A549 (cell line): ENCODE data around the gene CCDC185. TPM values are rescaled to one million over a fixed set of nuclear protein-coding genes. Genes with fewer than 3 reads are reported as not detected.

Experiments used
- ATAC-seq, 2 experiments: fragments of 200-7000 bp in 1 of 2; fragments of >200 bp in 1 of 2; cut with Nextera tagmentation in 1 of 2; cut with Tn5 transposase in 1 of 2; 3 replicates each; pipeline versions ENCODE4 v1.8.0 to v1.9.1; 2018 to 2020; ENCODE audit warnings: mild to moderate bottlenecking in 1 of 2, moderate library complexity in 1 of 2
- CTCF ChIA-PET: fragments of 300-600 bp; sonication (Branson Sonifier 250); formaldehyde crosslinking; extraction: SDS; loops from one replicate; lab custom pipeline; 2021; ENCODE audit warnings: antibody characterized with exemption, inconsistent platforms; lab: Yijun Ruan, JAX
- POLR2A ChIA-PET: fragments of 350-600 bp; formaldehyde crosslinking; extraction: SDS; loops from one replicate; lab custom pipeline; 2021; ENCODE audit warnings: antibody characterized with exemption, inconsistent platforms; lab: Yijun Ruan, JAX
- DNase-seq, 2 experiments: peaks; one replicate each; pipeline versions ENCODE4 v3.0.0 to v3.0.0-alpha.2; 2011 to 2016; ENCODE audit warnings: low read depth in 1 of 2, low spot score in 1 of 2
- FAIRE-seq: peaks from 2 replicates; lab custom pipeline; 2011; peaks lifted over from hg19 to GRCh38; lab: Jason Lieb, UNC
- H3K27ac ChIP-seq, 2 experiments: fragments of >200 bp; sonication (Bioruptor Twin); formaldehyde crosslinking; 3 replicates each; pipeline ENCODE4 v1.5.1; 2016 to 2017
- H3K4me1 ChIP-seq: fragments of >200 bp; sonication (Bioruptor Twin); formaldehyde crosslinking; 3 replicates; pipeline ENCODE4 v1.6.1; 2016
- H3K4me2 ChIP-seq: fragments of >200 bp; sonication (Bioruptor Twin); formaldehyde crosslinking; 3 replicates; pipeline ENCODE4 v1.6.1; 2016
- H3K4me3 ChIP-seq: fragments of >200 bp; sonication (Bioruptor Twin); formaldehyde crosslinking; 3 replicates; pipeline ENCODE4 v1.5.1; 2016
- H3K9me3 ChIP-seq: fragments of >200 bp; sonication (Bioruptor Twin); formaldehyde crosslinking; 3 replicates; pipeline ENCODE4 v1.6.1; 2016
- ATOH8 ChIP-seq: fragments of 250-450 bp; sonication (Bioruptor Pico); IDR thresholded peaks from 2 replicates; pipeline ENCODE4 v1.5.0; 2020; ENCODE audit warnings: low read depth, mild to moderate bottlenecking, moderate library complexity
- CBX8 ChIP-seq: fragments of 200-600 bp; sonication (generic); IDR thresholded peaks from 2 replicates; pipeline ENCODE4 v1.6.1; 2016
- EP300 ChIP-seq, 2 experiments: fragments of >200 bp; sonication (Bioruptor Twin); formaldehyde crosslinking; IDR thresholded peaks; 2 replicates in 1 of 2; 3 replicates in 1 of 2; pipeline ENCODE4 v1.6.1; 2016 to 2017
- ESRRA ChIP-seq: fragments of 150-350 bp; IDR thresholded peaks from 2 replicates; pipeline ENCODE4 v1.6.1; 2014; ENCODE audit warnings: mild to moderate bottlenecking, low read length, borderline replicate concordance
- FOSB ChIP-seq: fragments of 250-450 bp; sonication (Bioruptor Pico); IDR thresholded peaks from 2 replicates; pipeline ENCODE4 v1.5.0; 2020; ENCODE audit warnings: mild to moderate bottlenecking, moderate library complexity
- FOXS1 ChIP-seq: fragments of 250-450 bp; sonication (Bioruptor Pico); IDR thresholded peaks from 2 replicates; pipeline ENCODE4 v1.5.0; 2020; ENCODE audit warnings: mild to moderate bottlenecking, moderate library complexity
- HEYL ChIP-seq: fragments of 250-450 bp; sonication (Bioruptor Pico); IDR thresholded peaks from 2 replicates; pipeline ENCODE4 v1.8.0; 2021; ENCODE audit warnings: mild to moderate bottlenecking, moderate library complexity
- HOXB13 ChIP-seq: fragments of 250-450 bp; sonication (Bioruptor Pico); IDR thresholded peaks from 2 replicates; pipeline ENCODE4 v1.5.0; 2020; ENCODE audit warnings: low read depth, mild to moderate bottlenecking, moderate library complexity
- JUN ChIP-seq, 2 experiments: fragments of >200 bp; sonication (Bioruptor Twin); formaldehyde crosslinking; IDR thresholded peaks; 2 replicates in 1 of 2; 3 replicates in 1 of 2; pipeline ENCODE4 v1.6.1; 2016 to 2017
- KDM1A ChIP-seq: fragments of 200-600 bp; sonication (generic); IDR thresholded peaks from 2 replicates; pipeline ENCODE4 v1.6.1; 2016; ENCODE audit warnings: low read depth, mild to moderate bottlenecking
- KDM5A ChIP-seq: fragments of 200-600 bp; sonication (generic); IDR thresholded peaks from 2 replicates; pipeline ENCODE4 v1.6.1; 2016; ENCODE audit warnings: antibody characterized with exemption, mild to moderate bottlenecking
- MAFK ChIP-seq: fragments of 450-650 bp; IDR thresholded peaks from 2 replicates; pipeline ENCODE4 v1.6.1; 2014; ENCODE audit not compliant: partially characterized antibody
- MAX ChIP-seq: IDR thresholded peaks from 2 replicates; pipeline ENCODE4 v1.6.1; 2012
- MYC ChIP-seq: IDR thresholded peaks from 2 replicates; pipeline ENCODE4 v1.6.1; 2012; ENCODE audit warnings: mild to moderate bottlenecking, inconsistent platforms, low read length, improper control_type of control experiment, borderline replicate concordance
- NFE2L2 ChIP-seq: fragments of 150-350 bp; conservative IDR thresholded peaks from 2 replicates; pipeline ENCODE4 v1.6.1; 2014; ENCODE audit warnings: low read length
- NPAS2 ChIP-seq: fragments of 250-450 bp; sonication (Bioruptor Pico); IDR thresholded peaks from 2 replicates; pipeline ENCODE4 v1.8.0; 2022; ENCODE audit warnings: mild to moderate bottlenecking, moderate library complexity, borderline replicate concordance
- NR3C1 ChIP-seq: fragments of >200 bp; sonication (Bioruptor Twin); formaldehyde crosslinking; IDR thresholded peaks from 3 replicates; pipeline ENCODE4 v1.6.1; 2017
- PBX3 ChIP-seq: IDR thresholded peaks from 2 replicates; pipeline ENCODE4 v1.6.1; 2012
- PHF8 ChIP-seq: fragments of 200-600 bp; sonication (generic); IDR thresholded peaks from 2 replicates; pipeline ENCODE4 v1.6.1; 2016; ENCODE audit warnings: low read depth, mild to moderate bottlenecking, antibody characterized with exemption, moderate library complexity, borderline replicate concordance
- POLR2A ChIP-seq: IDR thresholded peaks from 2 replicates; pipeline ENCODE4 v1.6.1; 2012; ENCODE audit warnings: mild to moderate bottlenecking, low read length
- POLR2AphosphoS2 ChIP-seq: conservative IDR thresholded peaks from 2 replicates; pipeline ENCODE4 v1.6.1; 2012; ENCODE audit warnings: low read length, improper control_type of control experiment, inconsistent platforms
- RAD21 ChIP-seq, 2 experiments: fragments of >200 bp in 1 of 2; sonication (Bioruptor Twin) in 1 of 2; formaldehyde crosslinking in 1 of 2; IDR thresholded peaks in 1 of 2; conservative IDR thresholded peaks in 1 of 2; 2 replicates in 1 of 2; 3 replicates in 1 of 2; pipeline ENCODE4 v1.6.1; 2012 to 2018; ENCODE audit warnings: inconsistent platforms in 1 of 2
- RARB ChIP-seq: fragments of 250-450 bp; sonication (Bioruptor Pico); IDR thresholded peaks from 2 replicates; pipeline ENCODE4 v1.8.0; 2021; ENCODE audit warnings: mild to moderate bottlenecking, moderate library complexity
- RCOR1 ChIP-seq: fragments of 150-350 bp; IDR thresholded peaks from 2 replicates; pipeline ENCODE4 v1.6.1; 2014; ENCODE audit warnings: antibody characterized with exemption, low read length, low read depth
- RFX5 ChIP-seq: fragments of 450-650 bp; IDR thresholded peaks from 2 replicates; pipeline ENCODE4 v1.7.1; 2014; ENCODE audit warnings: antibody characterized with exemption, mild to moderate bottlenecking, moderate library complexity
- RNF2 ChIP-seq: fragments of 200-600 bp; sonication (generic); IDR thresholded peaks from 2 replicates; pipeline ENCODE4 v1.6.1; 2016; ENCODE audit warnings: low read depth, mild to moderate bottlenecking, antibody characterized with exemption, moderate library complexity, borderline replicate concordance
- SMC3 ChIP-seq: fragments of >200 bp; sonication (Bioruptor Twin); formaldehyde crosslinking; IDR thresholded peaks from 3 replicates; pipeline ENCODE4 v1.6.1; 2018; ENCODE audit warnings: inconsistent platforms
- SREBF2 ChIP-seq: fragments of 450-650 bp; IDR thresholded peaks from 2 replicates; pipeline ENCODE4 v1.6.1; 2014; ENCODE audit warnings: mild to moderate bottlenecking, moderate library complexity
- TFCP2L1 ChIP-seq: fragments of 250-450 bp; sonication (Bioruptor Pico); IDR thresholded peaks from 2 replicates; pipeline ENCODE4 v1.5.0; 2021; ENCODE audit warnings: mild to moderate bottlenecking
- ZSCAN20 ChIP-seq: fragments of 250-450 bp; sonication (Bioruptor Pico); IDR thresholded peaks from 2 replicates; pipeline ENCODE4 v1.8.0; 2022; ENCODE audit warnings: mild to moderate bottlenecking, moderate library complexity
- WGBS: methylation state at CpG from one replicate; pipeline ENCODE4 v1.1.6; 2017; ENCODE audit errors: missing lambda C conversion rate; 5-methylcytosine and 5-hydroxymethylcytosine counted together
- polyA plus RNA-seq, 4 experiments: library from polyadenylated mRNA; depleted of rRNA in 3 of 4; stranded (reverse); fragments of >200 nt; fragmentation: RNase III in 1 of 4; extraction: RNeasy Plus Mini Kit Qiagen cat#74134 plus additional on column Dnase treatment in 1 of 4; gene quantifications; 2 replicates in 3 of 4; 3 replicates in 1 of 4; pipeline ENCODE4 v1.2.3, GENCODE V29; 2011 to 2017
- TF ChIP-seq, protein P1 (sequence below): fragments of 450-650 bp; IDR thresholded peaks from 2 replicates; pipeline ENCODE4 v1.6.1; 2014; ENCODE audit warnings: antibody characterized with exemption

Gene CCDC185
- polyA plus RNA-seq, 2 of the 4 experiments (the other 2 are of a cell fraction) = 0.04 TPM; not detected in 1

- ChIA-PET POLR2A (no interaction called here), CTCF (interaction anchor here (0.6 to 2.0 kb wide), 2 partner anchors 10 to 71 kb away, joined by 3 to 6 read pairs; no protein-coding TSS in a partner anchor)
- no peak for DNase-seq
- TF ChIP-seq KDM1A (no peak), RFX5 (no peak), RARB (CRISPR knock-in tag) (no peak), NFE2L2 (no peak), SMC3 (no peak), TFCP2L1 (CRISPR knock-in tag) (no peak), POLR2AphosphoS2 (no peak), PBX3 (no peak), ESRRA (no peak), KDM5A (no peak)
- 50% methylated on average over 5 of the region's 5 CpGs for WGBS
- Histone ChIP-seq H3K27ac (no peak overlapping the region), H3K4me1 (no peaks in the 10 kb centered on the region), H3K4me2 (no peak overlapping the region), H3K4me3 (no peak overlapping the region), H3K9me3 (no peaks in the 10 kb centered on the region)
- ATAC-seq = no peak
- no peak for FAIRE-seq
Measured at GRCh38 chr1:223425550-223425949, 32.3 kb downstream of the CCDC185 start.

DNA sequence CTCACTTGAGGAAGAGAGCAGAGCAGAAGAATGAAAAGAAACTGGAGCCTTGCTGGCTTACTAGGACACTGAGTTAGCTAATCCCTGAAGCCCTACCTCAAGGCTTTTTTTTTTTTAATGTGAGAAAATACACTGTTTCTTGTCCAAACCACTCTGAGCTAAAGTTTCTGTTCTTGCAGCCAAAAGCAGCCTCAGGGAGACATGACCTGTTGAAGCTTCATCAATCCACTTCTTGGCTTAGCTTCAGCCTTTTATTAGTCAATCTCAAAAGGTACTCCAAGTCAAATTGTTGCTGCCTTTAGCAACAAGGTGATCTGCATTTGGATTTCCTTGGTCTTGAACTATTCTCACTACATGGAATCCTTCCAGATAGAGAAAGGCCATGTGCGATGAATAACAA is 33.7 kb downstream of the CCDC185 start:
- CTCF ChIA-PET = interaction anchor here (2.0 kb wide), 1 partner anchor 11 kb away, joined by 6 read pairs; no protein-coding TSS in a partner anchor
- no peak for ATAC-seq
- no peak overlapping the region for H3K4me2 ChIP-seq
- no peak for TF ChIP-seq ESRRA
- no peak for TF ChIP-seq POLR2AphosphoS2
- no peak for TF ChIP-seq ZSCAN20 (CRISPR knock-in tag)
- TF ChIP-seq HOXB13 (CRISPR knock-in tag) = no peak
- no peak for TF ChIP-seq MYC
- TF ChIP-seq RAD21 (conservative IDR thresholded peaks at IDR 0.05 in 1 of 2, IDR thresholded peaks at IDR 0.05 in 1 of 2) = no peak
- TF ChIP-seq SREBF2 = no peak
- no peak for TF ChIP-seq JUN (IDR thresholded peaks at IDR 0.05)
- no peak for TF ChIP-seq CBX8
- TF ChIP-seq MAX = no peak
- no peak for TF ChIP-seq NFE2L2
- TF ChIP-seq FOSB = no peak
- TF ChIP-seq NPAS2 (CRISPR knock-in tag) = no peak
- no peak for TF ChIP-seq PHF8
- no peak for TF ChIP-seq NR3C1
- TF ChIP-seq, all 56 proteins: peak for 0
- FAIRE-seq (no peak), DNase-seq (no peak)
- H3K4me3 ChIP-seq = no peak overlapping the region
- POLR2A ChIA-PET = no interaction called here
- no peaks in the 10 kb centered on the region for H3K9me3 ChIP-seq
- no peaks in the 10 kb centered on the region for H3K4me1 ChIP-seq
- H3K27ac ChIP-seq = no peak overlapping the region
- WGBS = 59% methylated on average over 1 of the region's 1 CpG

- WGBS = 38% methylated on average over 2 of the region's 2 CpGs
- no peaks in the 10 kb centered on the region for H3K9me3 ChIP-seq
- DNase-seq = no peak
- H3K4me1 ChIP-seq = no peaks in the 10 kb centered on the region
- H3K4me2 ChIP-seq = no peak overlapping the region
- TF ChIP-seq RNF2 (no peak), HEYL (CRISPR knock-in tag) (no peak), EP300 (IDR thresholded peaks at IDR 0.05) (no peak), ATOH8 (CRISPR knock-in tag) (no peak), POLR2A (no peak), SMC3 (no peak), NR3C1 (no peak), POLR2AphosphoS2 (no peak), FOXS1 (CRISPR knock-in tag) (no peak), RCOR1 (no peak), MAFK (no peak)
- TF ChIP-seq, protein P1, sequence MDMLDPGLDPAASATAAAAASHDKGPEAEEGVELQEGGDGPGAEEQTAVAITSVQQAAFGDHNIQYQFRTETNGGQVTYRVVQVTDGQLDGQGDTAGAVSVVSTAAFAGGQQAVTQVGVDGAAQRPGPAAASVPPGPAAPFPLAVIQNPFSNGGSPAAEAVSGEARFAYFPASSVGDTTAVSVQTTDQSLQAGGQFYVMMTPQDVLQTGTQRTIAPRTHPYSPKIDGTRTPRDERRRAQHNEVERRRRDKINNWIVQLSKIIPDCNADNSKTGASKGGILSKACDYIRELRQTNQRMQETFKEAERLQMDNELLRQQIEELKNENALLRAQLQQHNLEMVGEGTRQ = no peak
- TF ChIP-seq, all 56 proteins: peak for 0
- ATAC-seq (no peak), FAIRE-seq (no peak)
- Histone ChIP-seq H3K4me3 (no peak overlapping the region), H3K27ac (no peak overlapping the region)
- ChIA-PET POLR2A (no interaction called here), CTCF (interaction anchor here (0.9 to 1.8 kb wide), 2 partner anchors 11 to 42 kb away, joined by 3 to 5 read pairs; no protein-coding TSS in a partner anchor)
Measured at GRCh38 chr1:223429313-223429731, 36.1 kb downstream of the CCDC185 start.
